Non-pigmented ciliary epithelial cell (primary cell): ENCODE measurements around the gene WNT5A.

ENCODE experiments used
- DNase-seq: peaks from one replicate; pipeline ENCODE4 v3.0.0-alpha.2; 2010; ENCODE audit warnings: low read depth

Gene WNT5A

DNA sequence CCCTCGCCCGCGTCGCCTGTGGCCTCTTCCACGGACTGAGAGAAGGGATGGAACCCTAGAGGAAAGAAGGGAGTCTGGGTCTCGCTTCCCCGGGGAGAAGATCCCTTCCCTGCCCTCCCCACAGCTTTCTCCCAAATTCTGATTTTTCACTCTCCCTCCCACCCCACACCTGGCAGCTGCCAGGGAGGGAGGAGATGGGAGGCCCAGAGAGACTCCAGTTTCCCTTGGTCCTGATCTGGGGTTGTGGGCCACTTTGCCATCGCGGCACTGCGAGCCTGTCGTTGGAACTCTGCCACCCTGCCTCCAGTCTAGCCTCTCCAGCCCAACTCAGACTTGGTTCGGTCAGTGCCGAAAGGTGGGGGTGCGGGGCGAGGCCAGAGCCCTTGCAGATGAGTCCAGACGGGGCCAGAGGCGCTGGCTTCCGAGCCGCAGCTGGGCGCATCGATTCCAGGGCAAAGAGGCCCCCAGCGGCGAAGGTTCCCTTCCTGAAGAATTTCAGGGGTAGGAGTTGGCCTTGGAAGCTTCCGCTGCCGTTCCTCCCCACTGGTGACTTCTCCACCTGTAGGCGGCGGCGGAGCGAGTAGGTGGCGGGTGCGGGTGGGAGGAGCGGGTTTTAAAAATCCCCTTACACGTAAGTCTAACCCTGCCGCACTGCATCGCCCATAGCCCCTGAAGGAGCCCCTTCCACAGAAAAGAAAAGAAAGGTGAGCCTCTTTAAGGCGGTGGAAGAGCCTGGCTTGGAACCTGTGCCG, 5.2 kb downstream of the WNT5A start:
- no peak for DNase-seq

DNA sequence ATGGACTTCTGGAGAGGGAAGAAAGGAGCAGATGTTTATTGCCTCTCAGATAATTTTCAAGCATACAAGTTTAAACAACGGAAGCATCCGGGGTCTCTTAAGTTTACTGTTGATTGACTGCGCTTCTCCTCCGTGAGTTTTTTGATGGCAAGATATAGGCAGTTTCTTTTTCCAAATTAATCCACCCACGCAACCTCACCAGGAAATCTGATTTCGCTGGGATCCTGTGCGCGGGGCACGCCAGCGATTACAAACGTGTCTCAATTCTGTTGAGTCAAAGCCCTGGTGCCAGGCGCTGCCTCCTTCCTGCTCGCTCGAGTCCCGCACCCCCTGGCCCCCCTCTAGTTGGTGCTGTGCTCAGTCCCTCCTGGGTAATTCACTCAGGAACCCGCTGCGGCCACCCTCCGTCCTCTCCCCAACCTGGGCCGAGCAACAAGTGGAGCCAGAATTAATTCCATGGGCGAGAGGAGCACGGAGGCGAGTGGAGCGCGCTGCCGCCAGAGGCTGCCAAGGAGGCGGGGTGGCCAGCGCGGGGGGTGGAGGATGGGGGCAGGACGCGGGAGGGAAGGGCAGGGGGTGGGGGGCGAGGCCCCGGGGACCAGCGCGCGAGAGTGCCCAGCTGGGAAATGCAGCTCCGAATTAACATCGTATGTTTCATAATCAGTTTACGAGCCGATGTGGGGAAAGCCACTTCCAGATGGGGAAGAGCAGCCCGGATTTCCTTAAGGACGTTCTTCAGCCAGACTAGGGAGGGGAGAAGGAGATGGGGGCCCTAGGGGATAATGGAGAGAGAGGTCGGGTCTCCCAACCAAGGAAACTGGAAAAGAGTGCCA, 6.0 kb downstream of the WNT5A start:
- DNase-seq = no peak

DNA sequence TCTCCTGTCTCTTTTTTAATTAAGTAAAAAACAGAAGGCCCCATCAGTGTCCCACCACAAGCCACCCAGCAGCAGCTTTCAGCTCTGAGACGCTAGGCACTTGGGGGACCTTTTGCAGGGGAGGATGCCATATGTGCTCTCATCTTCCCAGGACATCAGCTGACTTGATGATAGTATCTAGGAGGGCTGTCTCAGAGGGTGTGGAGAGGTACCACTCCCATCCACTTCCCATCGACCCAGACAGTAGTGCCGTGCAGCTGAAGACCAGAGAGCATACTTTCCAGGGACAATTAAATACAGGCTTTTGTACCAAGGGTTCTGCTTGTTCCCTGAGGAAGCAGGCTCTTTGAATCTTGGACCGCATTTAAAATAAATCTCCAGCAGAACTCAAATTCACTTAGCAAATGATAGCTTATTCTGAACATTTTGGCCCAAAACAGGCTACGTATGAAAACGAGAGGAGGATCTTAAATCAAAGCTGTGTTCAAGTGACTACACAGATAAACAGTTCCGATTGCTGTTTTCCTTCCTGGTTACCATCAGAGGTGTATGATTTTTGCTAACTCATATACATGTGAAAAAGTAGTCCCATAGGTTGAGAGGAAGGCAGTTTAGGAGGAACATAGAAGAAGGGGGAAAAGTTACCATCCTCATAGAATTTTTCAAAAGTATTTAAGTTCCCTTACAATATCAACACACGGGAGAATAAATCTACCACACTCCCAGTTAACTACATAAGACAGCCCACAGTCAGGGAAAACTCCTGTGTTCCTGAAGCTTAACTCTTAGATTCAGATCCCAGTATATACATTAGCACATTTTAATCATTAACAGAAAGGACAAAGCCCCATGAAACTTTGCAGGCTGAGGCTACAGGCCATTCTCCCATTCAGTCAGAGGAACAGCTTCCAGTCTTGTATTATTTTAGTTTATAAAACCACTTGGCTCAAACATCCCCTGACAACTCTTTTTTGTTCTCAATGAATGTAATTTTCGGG, 9.5 kb downstream of the WNT5A start:
- DNase-seq = no peak

DNA sequence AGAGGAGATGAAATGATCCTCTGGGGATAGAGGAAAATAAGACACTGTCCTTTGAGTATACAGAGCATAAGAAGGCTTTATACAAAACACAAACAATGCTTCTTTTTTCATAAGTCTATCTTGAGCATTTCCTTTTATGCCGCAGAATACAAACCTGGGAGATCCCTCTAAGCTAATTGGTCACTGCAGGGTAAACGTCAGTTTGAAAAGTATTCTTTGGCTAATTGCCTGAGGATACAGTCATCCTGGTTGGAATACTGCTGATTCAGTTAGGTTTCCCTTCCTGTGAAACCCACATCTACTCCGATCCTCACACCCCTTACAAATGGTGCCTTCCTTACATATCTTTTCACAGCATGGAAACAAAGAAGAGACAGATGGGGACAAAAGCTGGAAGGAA, 10.6 kb downstream of the WNT5A start:
- peak; percentile 90 for DNase-seq

- DNase-seq = no peak
Observed at GRCh38 chr3:55474213-55474632, 12.9 kb downstream of the WNT5A start.

- no peak for DNase-seq
Observed at GRCh38 chr3:55473788-55474187, 13.3 kb downstream of the WNT5A start.

DNA sequence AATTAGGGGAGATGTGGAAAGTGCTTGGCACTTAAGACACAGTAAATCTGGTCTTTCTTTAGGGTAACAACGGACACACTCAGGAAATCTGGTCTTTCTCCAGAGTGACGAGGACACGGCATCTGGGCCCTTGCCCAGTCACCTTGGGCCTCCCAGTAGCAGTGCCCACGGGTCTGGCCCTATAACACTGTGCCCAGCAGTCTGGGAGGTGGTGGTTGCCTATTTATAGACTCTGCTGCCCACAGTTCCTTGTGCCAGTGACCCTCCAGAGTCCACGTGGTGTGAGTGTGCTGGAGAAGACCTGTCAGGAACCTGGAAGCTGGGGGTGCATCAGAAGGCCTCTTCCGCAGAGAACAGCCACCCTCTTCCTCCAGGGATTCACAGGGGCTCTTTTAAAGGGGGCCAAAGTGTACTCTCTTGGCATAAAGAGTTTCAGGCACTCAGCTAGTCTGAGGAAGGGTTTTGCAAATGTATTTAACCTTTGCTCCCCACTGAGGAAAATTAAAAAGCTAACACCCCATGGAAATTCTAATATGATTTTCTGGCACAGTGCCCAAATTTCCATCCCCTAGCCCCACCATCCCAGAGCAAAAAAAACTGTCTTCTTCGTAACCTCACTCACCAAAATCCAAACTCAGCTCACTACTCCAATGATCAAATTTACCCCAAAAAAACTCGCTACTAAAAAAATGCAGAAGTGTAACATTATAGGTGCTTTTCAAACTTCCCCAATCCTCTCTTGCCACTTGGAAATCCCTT, 15.4 kb downstream of the WNT5A start:
- DNase-seq = no peak

GRCh38 chr3:55471084-55471483, 16.0 kb downstream of the WNT5A start:
- no peak for DNase-seq

DNA sequence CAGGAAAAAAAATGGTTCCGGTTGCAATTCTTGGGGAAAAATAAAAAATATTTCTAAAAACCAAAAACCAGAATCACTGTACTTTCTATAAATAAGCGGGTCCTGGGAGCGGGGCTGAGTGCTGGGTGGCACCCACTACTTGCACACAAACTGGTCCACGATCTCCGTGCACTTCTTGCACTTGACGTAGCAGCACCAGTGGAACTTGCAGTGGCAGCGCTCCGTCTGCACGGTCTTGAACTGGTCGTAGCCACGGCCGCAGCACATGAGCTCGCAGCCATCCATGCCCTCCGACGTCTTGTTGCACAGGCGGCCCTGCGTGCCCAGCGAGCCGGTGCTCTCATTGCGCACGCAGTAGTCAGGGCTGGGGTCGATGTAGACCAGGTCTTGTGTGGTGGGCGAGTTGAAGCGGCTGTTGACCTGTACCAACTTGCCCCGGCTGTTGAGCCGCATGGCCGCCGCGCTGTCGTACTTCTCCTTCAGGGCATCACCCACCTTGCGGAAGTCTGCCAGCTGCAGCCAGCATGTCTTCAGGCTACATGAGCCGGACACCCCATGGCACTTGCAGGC, 17.1 kb downstream of the WNT5A start:
- DNase-seq = no peak

DNA sequence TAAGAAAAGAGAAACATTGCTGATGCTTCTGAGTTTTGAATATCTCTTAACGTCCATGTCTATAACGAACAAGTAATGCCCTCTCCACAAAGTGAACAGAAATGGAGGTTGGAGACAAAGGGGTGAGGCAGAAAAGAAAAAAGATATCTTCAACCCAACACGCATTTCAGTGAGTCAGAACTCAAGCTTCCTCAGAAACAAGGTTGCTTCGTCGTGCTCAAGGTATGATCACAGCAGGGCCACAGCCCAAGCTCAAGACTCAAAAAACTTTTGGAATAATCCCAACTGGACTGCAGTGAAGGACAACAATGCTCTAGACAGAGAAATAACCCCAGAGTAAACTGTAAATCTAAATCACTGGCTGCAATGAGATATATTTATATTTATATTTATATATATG, 18.9 kb downstream of the WNT5A start:
- no peak for DNase-seq

DNA sequence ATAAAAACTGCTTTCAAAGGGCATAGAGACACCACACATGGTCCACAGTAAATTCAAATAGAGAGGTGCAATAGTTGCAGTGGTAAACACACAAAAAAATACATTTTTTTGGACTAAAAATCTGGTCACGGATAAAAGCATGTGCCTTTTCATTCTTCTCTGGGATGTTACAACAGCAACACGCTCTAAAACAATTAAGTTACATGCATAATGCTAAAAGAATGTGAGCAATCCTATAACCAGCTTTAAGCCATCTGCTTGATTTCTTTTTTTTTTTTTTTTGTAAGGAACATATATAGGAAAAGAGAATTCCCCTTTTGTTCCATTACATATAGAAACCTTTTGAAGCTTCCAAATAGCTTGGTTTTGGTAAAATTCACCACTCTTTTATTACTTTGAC, 20.0 kb downstream of the WNT5A start:
- DNase-seq = no peak

GRCh38 chr3:55466526-55466925, 20.6 kb downstream of the WNT5A start:
- no peak for DNase-seq

- DNase-seq = no peak
Observed at GRCh38 chr3:55461896-55462295, 25.2 kb downstream of the WNT5A start.

- no peak for DNase-seq
Observed at GRCh38 chr3:55459838-55460237, 27.3 kb downstream of the WNT5A start.

GRCh38 chr3:55458181-55458790, 28.8 kb downstream of the WNT5A start:
- no peak for DNase-seq

DNA sequence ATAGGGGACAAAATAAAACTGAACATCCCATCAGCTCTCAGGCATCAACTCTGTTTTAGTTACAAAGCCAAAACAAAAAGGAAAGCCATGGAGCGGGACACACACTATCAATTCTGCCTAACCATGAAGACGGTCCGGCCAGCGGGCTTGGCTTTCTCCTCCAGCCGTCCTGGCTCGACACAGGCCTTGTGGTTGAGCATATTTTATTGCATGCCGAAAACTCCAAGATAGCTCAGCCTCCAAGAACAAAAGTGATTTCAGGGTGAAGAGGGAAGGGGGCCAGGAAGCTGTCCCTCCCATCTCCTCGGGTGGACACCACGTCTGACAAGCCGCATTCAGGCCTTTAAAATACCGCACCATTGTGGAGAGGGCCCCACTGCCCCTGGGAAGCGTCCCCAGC, 31.2 kb downstream of the WNT5A start:
- DNase-seq = no peak

- DNase-seq = no peak
Observed at GRCh38 chr3:55454611-55455010, 32.5 kb downstream of the WNT5A start.

GRCh38 chr3:55453886-55454496, 33.1 kb downstream of the WNT5A start:
- DNase-seq = no peak

DNA sequence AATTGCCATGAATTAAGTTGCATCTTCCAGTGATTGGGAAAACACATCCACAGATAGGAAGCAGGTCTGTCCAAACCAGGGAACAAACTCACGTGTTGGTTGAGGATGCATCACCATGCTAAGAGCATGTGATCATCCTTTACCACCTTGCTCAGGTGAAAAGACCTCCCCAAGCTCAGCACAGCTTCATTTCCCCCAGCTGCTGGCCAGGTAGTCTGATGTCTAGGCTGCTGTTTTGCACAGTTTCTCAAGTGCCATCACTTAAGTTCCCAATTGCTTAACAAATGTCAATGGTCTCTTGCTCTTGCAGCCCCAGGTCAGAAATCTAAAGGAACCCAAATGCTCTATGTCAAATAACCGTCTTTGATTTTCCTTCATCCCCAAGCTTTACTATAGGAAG, 34.2 kb downstream of the WNT5A start:
- DNase-seq = no peak

- DNase-seq = no peak
Observed at GRCh38 chr3:55449527-55449926, 37.6 kb downstream of the WNT5A start.
